Endothelial cell (in vitro differentiated cells): ENCODE data around the gene PARD3. TPM values are rescaled to one million over a fixed set of nuclear protein-coding genes. Genes with fewer than 3 reads are reported as not detected.

Experiments used
- DNase-seq: peaks from one replicate; pipeline ENCODE4 v3.0.0; 2021; ENCODE audit warnings: low spot score
- H3K27ac Mint-ChIP-seq: one replicate; pipeline ENCODE4 v1.8.0; 2021; ENCODE audit warnings: mixed read lengths, inconsistent platforms; ENCODE audit not compliant: unreplicated experiment
- H3K27me3 Mint-ChIP-seq: one replicate; pipeline ENCODE4 v1.8.0; 2021; ENCODE audit warnings: mild to moderate bottlenecking, moderate library complexity, mixed read lengths, inconsistent platforms; ENCODE audit not compliant: unreplicated experiment
- H3K36me3 Mint-ChIP-seq: one replicate; pipeline ENCODE4 v1.8.0; 2021; ENCODE audit warnings: mild to moderate bottlenecking, low read depth, mixed read lengths, inconsistent platforms; ENCODE audit not compliant: unreplicated experiment
- H3K4me1 Mint-ChIP-seq: one replicate; pipeline ENCODE4 v1.8.0; 2021; ENCODE audit warnings: mild to moderate bottlenecking, mixed read lengths, inconsistent platforms; ENCODE audit not compliant: unreplicated experiment
- H3K4me3 Mint-ChIP-seq: one replicate; pipeline ENCODE4 v1.8.0; 2021; ENCODE audit warnings: mild to moderate bottlenecking, mixed read lengths, inconsistent platforms; ENCODE audit not compliant: unreplicated experiment
- H3K9me3 Mint-ChIP-seq: one replicate; pipeline ENCODE4 v1.8.0; 2021; ENCODE audit warnings: mixed read lengths, inconsistent platforms; ENCODE audit not compliant: unreplicated experiment
- CTCF ChIP-seq: fragments of 200-600 bp; sonication (generic); IDR thresholded peaks from one replicate; pipeline ENCODE4 v1.5.0; 2021; ENCODE audit warnings: antibody characterized with exemption; ENCODE audit not compliant: unreplicated experiment
- total RNA-seq: library from RNA; stranded (reverse); fragmentation: NEBNext Ultra II Directional; extraction: Animal tissue kit (Norgen Biotek cat#: 25700); gene quantifications from one replicate; pipeline ENCODE4 v1.2.1, GENCODE V29; 2021; ENCODE audit not compliant: unreplicated experiment

Gene PARD3
- total RNA-seq, 1 donor from 2014 or later: 35.2 TPM

- no peak overlapping the region for H3K27ac Mint-ChIP-seq
- H3K36me3 Mint-ChIP-seq: no peaks in the 10 kb centered on the region
- no peak for DNase-seq
- no peak for TF ChIP-seq CTCF
- no peaks in the 10 kb centered on the region for H3K27me3 Mint-ChIP-seq
- no peak overlapping the region for H3K4me3 Mint-ChIP-seq
- H3K9me3 Mint-ChIP-seq: no peaks in the 10 kb centered on the region
- H3K4me1 Mint-ChIP-seq: peaks cover 17% of the 10 kb centered on the region
These were observed 622.5 kb downstream of the PARD3 start for GRCh38 chr10:34192646-34193045.

GRCh38 chr10:34191406-34191805 lies 623.7 kb downstream of the PARD3 start:
- H3K4me1 Mint-ChIP-seq: peaks cover 28% of the 10 kb centered on the region
- no peaks in the 10 kb centered on the region for H3K9me3 Mint-ChIP-seq
- no peak overlapping the region for H3K27ac Mint-ChIP-seq
- no peak for TF ChIP-seq CTCF
- DNase-seq: no peak
- no peak overlapping the region for H3K4me3 Mint-ChIP-seq
- no peaks in the 10 kb centered on the region for H3K36me3 Mint-ChIP-seq
- H3K27me3 Mint-ChIP-seq: peaks cover 7% of the 10 kb centered on the region

GRCh38 chr10:34190580-34190979 lies 624.5 kb downstream of the PARD3 start:
- DNase-seq: no peak
- Mint-ChIP-seq H3K27me3 (peaks cover 7% of the 10 kb centered on the region), H3K36me3 (no peaks in the 10 kb centered on the region), H3K4me1 (peaks cover 30% of the 10 kb centered on the region), H3K4me3 (no peak overlapping the region), H3K27ac (no peak overlapping the region), H3K9me3 (no peaks in the 10 kb centered on the region)
- TF ChIP-seq CTCF: no peak

- no peak for TF ChIP-seq CTCF
- no peak overlapping the region for H3K27ac Mint-ChIP-seq
- H3K9me3 Mint-ChIP-seq: no peaks in the 10 kb centered on the region
- H3K4me3 Mint-ChIP-seq: no peak overlapping the region
- DNase-seq: no peak
- no peaks in the 10 kb centered on the region for H3K36me3 Mint-ChIP-seq
- peaks cover 32% of the 10 kb centered on the region for H3K4me1 Mint-ChIP-seq
- peaks cover 7% of the 10 kb centered on the region for H3K27me3 Mint-ChIP-seq
These were observed 625.3 kb downstream of the PARD3 start for GRCh38 chr10:34189830-34190229.

- Mint-ChIP-seq H3K27me3 (peaks cover 7% of the 10 kb centered on the region), H3K4me1 (peaks cover 36% of the 10 kb centered on the region), H3K36me3 (no peaks in the 10 kb centered on the region), H3K4me3 (no peak overlapping the region), H3K27ac (no peak overlapping the region), H3K9me3 (no peaks in the 10 kb centered on the region)
- no peak for TF ChIP-seq CTCF
- no peak for DNase-seq
These were observed 626.9 kb downstream of the PARD3 start for GRCh38 chr10:34188221-34188620.
